GM21576 (cell line): ENCODE data around the gene GRIFIN.
"Not testable (repeated sequence)": the region's sequence is repeated elsewhere in the genome, so short reads cannot be mapped to it uniquely, and the experiment has no call there.

Source experiments
- ATAC-seq: cut with Tn5 transposase; IDR thresholded peaks from one replicate; pipeline ENCODE4 v1.9.1; 2021; ENCODE audit warnings: mild to moderate bottlenecking, moderate library complexity; ENCODE audit not compliant: unreplicated experiment

GRIFIN gene

DNA sequence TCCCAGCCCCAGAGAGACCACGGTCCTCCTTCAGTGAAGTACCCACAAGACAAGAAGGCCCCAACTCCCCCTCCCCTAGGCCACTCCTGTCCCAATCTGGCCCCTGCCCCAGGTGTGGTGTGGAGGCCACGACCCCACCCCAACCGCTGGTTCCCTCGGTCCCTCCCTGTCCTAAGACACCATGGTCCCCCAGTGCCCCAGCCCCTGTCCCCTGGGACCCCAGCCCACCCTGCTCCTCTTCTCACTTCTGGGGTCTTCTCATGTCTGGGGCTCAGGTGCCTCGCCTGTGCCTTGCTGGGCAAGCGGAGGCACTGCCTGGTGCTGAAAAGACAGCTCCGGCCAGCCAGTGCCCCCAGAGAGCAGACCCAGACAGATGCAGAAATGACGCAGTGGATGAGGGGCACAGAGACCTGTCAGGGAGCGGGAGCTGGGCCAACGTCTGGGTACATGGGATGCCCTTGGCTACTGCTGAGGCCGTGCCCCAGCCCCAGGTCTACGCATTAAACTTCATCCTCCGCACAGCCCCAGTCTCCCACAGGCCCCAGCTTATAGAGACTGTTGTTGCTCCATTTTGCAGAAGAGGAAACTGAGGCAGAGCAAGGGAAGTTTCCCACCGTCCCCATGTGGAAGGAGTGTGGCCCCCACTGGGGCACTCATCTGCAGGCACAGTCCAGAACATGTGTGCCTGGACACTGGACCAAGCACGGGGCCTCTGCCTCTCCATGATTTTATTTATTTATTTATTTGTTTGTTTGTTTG is 14.8 kb downstream of the GRIFIN start:
- ATAC-seq = no peak

DNA sequence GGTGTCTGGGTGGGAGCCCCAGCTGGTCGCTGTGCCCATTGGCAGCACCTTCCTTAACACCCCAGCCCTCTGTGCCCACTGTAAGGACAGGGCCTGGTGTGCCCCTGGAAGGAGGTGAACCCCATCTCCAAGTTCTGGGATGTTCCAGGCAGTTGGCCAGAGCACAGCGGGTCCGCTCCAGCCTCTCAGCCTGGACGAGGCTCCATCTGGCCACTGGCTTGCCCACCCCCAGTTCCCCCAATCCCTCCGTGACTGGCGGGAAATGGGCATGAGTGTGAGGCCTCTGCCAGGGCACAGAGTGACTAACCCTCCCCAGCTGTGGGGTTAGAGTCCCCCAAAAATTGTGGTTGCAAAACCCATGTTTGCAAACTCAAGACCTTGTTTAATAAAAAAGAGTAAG is 15.6 kb downstream of the GRIFIN start:
- no peak for ATAC-seq

DNA sequence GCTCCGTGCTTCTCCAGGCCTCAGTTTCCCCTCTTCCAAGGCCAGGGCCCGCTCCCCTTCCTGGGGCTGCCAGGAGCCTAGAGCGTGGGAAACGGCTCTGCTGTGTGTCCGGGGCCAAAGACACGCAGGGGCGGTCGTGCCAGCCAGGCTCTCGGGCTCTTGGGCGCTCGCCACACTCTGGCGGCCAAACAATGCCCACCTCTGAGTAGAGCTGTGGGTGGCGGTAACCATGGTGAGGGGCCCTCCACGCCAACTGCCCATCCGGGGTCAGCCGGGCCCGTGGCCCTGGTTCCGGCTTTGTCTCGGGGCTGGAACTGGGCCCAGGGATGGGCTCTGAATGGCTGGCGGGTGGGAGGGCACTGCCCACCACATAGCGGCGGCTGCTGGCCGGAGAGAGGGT is 16.0 kb downstream of the GRIFIN start:
- ATAC-seq = no peak

DNA sequence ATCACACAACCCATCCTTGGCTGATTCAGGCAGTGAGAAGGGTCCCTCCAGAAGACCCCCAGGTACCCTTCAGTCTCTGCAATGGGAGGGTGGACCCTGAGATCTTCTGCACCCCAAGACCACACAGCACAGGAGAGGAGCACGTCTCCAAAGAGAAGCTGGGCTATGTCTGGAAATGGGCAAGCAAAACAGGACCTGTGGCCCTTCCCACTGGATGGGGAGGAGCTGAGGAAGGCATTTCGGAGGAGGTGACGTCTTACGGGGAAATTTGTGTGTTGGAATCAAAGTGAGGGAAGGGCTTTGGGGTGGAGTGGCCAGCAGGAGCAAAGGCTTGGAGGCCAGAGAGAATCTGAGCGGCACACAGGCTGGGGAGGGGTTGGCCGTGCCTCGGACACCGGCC is 16.5 kb downstream of the GRIFIN start:
- ATAC-seq = no peak

DNA sequence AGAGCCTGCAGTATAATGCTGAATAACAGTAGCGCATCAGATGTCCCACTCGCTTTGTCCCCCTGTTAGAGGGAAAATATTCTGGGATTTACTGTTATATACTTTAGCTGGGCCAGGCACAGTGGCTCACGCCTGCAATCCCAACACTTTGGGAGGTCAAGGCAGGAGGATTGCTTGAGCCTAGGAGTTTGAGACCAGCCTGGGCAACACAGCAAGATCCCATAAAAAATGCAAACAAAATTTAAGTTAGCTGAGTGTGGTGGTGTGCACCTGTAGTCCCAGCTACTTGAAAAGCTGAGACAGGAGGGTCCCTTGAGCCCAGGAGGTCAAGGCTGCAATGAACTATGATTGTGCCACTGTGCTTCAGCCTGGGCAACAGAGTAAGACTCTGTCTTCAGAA is 22.3 kb downstream of the GRIFIN start:
- not testable (repeated sequence) for ATAC-seq

DNA sequence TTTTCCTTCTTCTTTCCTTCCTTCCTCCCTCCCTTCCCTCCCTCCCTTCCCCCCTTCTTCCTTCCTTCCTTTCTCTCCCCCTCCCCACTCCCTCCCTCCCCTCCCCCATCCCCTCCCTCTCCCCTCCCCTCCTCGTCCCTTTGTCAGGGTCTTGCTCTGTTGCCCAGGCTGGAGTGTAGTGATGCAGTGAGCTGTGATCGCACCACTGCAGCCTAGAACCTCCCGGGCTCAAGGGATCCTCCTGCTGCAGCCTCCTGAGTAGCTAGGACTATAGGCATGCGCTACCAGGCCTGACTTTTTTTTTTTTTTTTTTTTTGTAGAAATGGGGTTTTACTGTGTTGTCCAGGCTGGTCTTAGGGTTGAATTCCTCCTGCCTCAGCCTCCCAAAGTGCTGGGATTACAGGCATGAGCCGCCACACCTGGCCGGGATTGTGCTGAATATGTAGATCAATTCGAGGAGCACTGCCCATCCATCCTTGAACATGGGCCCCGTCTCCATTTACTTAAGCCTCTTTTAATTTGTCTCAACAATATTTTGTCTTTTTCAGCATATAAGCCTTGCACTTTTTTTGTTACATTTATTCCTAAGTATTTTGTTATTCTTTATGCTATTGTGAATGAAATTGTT is 23.4 kb downstream of the GRIFIN start:
- ATAC-seq = no peak

DNA sequence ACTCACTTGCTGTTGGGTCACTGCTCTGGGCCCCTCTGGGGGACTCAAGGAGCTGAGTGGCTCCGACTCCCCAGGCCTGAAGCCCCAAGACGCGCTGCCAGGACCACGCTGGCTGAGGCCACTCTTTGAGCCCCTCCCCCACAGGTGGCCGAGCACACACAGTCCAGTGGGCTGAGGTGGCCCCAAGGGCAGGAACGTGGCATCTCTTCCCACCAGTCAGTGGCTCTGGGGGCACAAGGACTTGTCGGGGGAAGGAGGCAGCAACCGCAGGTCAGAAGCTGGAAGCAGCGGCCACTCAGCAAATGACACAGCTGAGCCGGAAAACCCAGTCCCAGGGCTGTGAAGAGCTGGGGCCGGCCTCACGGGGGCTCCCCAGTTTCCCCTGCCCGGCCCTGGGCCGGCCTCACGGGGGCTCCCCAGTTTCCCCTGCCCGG is 24.1 kb downstream of the GRIFIN start:
- ATAC-seq = peak; percentile 39

DNA sequence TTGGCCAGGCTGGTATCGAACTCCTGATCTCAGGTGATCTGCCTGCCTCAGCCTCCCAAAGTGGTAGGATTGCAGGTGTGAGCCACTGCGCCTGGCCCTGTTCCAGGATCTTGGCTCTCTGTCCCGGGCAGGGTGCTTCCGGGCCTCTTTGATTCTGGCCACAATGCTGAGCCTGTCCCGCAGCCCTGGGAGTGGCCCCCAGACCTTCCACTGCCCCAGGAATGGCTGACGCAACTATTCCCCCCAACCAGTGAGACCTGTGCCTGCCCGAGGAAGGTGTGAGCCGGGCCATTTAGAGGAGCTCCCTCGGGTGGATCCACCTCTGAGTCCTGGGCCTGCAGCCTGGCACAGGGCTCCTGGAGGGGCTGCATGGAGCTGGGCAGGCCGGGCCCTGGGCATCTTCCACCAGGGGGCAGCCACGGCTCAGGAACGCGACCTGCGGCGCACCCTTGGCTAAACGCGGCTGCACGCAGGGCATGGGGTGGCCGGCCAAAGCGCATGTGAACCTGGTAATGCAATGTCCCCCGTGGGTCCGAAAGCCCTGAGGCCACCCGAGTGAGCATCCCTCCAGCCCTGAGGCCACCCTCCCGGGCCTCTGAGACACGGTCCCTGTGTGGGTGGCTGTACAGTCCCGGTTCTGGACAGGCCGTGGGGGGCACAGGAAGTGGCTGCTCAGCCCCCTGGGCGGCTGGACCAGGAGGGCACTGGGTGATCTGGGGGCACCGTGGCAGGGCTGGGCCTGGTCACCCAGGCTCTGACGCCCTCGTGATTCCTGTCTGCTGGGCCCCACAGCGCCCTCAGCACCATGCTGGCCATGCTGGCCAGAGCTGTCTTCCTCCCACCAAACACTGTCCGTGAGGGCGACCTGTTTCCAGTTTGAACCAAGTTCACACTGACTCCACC is 24.8 kb downstream of the GRIFIN start:
- ATAC-seq = peak; percentile 76

DNA sequence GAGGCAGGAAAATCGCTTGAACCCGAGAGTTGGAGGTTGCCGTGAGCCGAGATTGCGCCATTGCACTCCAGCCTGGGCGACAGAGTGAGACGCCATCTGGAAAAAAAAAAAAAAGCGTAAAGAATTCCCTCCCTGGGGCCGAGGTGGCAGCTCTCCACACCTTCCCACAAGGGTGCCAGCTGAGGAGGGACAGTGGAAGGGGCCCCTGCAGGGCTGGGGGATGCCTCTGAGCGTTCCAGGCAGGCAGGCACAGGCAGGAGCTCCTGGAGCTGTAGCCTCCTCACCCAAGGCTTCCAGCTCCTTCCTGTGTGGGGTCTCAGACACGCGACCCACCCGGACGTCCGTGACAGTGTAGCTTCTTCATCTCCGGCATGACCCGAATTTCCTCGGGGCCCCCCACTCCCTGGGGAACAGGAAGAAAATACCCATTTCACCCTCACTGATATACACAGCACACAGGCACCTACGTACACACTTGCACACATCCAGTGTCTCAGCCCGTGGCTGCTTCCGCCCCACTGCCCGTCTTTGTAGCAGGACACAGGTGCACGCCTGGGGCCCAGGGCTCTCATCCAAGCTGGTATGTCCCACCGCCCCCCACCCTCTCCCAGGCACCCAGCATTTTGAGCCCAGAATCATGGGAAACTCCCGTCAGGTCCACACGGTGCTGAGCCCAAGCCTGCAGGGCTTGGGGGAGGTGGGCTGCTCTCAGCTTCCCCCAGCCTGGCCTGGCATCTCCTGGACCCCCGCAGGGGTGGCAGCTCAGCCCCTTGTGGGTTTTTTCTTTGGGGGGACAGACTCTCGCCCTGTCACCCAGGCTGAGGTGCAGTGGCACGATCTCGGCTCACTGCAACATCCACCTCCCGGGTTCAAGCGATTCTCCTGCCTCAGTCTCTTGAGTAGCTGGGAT is 25.7 kb downstream of the GRIFIN start:
- ATAC-seq = no peak

DNA sequence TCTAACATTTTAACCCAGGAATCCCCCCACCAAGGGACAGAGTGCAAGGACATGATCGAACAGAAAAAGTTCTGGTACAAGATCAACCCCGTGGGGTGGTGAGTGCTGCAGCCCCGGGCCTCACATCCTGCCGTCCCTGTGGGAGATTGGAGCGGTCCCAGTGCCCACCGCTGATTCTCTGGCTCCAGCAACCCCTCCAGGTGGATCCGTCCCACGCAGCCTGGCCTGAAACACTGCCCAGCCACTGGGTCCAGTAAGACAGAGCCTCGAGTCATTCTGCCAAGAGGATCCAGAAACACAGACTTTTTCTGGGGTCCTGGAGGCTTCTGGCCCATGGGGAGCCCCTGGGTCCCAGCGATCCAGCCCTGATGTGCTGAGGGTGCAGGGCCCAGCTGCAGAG is 29.5 kb downstream of the GRIFIN start:
- no peak for ATAC-seq

DNA sequence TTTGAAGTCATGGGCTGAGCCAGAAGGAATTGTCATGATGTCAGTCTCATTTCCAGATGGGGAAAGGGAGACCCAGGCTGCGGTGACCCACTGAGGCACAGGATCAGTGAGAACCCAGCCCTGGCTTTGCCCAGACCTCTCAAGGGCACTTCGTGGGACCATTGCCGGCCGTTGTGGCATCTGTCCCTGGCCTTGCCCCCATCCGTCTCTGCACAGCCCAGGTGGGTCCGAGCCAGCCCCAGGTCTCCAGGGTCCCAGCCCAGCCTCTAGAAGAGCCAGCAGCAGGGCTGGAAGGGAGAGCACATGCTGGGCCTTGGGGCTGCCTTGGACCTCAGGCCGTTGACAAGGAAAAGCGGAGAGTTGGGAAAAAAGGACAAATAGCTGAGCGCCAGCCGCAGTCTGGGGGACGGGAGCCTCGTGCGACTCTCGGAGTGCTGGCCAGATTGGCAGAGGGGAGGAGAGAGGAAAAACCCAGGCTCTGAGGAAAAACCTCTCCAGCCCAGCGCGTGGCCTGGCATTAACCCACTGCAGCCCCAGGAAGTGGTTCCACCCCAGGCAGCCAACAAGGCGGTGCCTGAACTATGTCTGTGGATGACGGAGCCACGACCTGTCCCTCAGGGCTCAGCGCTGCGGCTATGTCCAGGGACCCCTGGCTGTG is 30.2 kb downstream of the GRIFIN start:
- no peak for ATAC-seq

DNA sequence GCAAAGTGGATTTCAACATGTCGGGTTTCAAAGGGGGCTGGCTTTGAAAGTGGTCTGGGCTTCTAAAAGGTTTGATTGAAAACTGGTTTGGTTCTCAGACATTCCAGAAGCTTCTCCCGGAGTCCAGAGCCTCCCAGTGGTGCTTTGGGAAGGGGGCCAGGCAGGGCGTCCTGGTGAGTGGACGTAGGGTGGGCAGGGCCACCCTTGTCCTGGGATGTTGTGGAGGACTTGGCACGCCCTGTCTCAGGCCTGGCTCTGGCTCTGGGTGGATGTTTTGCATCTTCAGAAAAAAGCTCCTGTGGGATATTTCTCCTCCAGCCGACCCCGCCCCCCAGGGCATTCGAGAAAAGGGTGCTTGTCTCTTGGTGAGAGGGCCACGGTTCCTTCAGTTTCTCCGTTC is 31.2 kb downstream of the GRIFIN start:
- ATAC-seq = no peak

DNA sequence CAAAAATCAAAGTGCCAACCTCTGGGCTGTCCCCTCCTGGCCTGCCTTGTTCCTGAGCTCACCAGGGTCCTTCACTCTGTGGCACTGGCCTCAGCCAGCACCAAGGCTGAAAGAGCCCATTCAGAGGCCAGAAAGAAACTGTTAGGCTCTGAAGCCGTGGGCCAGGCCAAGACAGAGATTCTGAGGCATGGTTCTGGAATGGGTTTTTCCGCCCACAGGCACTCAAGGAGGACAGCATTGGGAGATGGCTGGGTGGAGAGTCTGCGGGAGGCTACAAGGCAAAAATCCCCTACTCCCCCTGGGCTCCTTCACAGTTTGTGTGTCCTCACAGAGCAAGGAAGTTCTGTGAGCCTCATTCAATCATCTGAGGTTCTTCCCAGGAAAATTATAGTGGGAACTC is 31.7 kb downstream of the GRIFIN start:
- no peak for ATAC-seq

DNA sequence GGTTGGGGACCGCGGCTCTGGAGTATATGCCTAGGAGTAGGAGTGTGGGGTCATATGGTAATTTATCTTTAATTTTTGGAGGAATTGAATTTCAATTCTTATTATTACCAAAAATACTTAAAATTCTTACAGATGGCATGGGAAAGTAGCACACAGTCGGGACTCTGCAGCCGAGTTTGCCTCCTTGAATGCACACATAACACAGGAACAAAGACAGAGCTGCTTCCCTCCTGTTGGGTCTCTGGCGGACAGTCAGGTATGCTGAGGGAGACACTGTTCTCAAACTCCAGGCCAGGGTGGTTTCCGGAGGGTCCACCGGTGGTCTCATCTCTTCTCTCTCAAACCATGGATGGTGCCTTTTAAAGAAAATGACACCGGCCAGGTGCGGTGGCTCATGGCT is 32.7 kb downstream of the GRIFIN start:
- no peak for ATAC-seq

DNA sequence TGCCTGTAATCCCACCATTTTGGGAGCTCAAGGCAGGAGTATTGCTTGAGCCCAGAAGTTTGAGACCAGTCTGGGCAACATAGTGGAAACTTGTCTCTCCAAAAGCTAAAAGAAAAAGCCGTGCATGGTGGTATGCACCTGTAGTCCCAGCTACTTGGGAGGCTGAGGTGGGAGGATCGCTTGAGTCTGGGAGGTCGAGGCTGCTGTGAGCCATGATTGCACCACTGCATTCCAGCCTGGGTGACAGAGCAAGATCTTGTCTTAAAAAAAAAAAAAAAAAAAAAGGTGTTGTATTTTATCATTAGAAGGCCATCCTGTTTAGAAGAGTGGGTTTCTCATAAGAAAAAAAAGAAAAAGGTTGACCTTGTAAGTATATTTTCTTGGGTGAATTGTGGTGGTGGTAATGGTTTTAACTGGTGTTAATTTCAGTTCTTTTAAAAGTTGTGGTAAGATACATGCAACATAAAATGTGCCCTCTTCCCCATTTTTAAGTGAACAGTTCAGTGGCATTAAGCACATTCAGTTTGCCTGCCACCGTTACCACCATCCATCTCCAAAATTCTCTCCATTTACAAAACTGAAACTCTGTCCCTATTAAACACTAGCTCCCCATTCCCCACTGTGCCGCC is 34.7 kb downstream of the GRIFIN start:
- ATAC-seq = no peak

DNA sequence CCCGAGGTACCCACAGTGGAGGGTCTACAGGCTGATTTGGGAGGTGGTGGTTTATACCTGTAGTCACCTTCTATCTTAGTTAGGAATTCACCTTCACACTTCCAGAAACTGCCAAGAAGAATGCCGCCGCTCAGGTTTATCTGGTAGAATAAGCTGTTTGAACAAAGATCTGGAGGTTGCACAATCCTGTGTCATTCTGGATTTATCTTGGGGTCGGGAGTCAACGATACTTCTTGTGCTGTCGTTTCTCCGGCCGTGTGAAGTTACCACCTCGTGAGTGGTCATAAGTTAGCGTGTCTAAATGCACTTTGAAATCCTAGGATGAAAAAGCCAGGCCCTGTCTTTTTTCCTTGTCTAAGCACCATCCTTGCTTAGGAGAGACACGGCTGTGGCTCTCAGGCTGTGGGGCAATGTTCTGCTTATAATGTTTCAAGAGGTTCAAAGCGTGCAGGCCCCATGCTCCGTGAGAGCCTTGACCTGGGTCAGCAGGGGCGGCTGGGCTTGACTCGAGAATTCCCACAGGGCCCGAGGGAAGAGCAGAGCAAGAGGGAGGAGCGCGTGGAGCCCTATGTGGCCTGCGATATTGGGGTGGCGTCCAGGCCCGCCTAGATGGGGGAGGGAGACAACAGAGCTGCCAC is 35.5 kb downstream of the GRIFIN start:
- ATAC-seq = no peak

DNA sequence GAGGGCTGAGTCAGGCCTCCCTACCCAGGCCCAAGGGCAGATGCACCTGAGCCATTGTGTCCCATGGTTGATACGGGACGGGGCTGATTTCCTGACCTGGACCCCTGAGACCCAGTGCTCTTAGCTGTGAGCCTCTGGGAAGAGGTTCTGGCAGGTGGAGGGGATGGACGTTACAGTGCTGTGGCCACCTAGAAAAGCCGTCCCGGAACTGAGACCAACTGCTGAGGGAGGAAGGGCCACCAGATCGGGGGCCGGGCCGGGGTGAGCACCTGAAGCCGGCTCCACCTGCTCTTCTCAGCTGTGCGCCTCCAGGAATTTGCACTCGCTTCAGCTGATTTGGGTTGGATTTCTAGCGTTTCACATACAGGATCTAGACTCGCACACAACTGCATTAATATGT is 37.4 kb downstream of the GRIFIN start:
- ATAC-seq = no peak

DNA sequence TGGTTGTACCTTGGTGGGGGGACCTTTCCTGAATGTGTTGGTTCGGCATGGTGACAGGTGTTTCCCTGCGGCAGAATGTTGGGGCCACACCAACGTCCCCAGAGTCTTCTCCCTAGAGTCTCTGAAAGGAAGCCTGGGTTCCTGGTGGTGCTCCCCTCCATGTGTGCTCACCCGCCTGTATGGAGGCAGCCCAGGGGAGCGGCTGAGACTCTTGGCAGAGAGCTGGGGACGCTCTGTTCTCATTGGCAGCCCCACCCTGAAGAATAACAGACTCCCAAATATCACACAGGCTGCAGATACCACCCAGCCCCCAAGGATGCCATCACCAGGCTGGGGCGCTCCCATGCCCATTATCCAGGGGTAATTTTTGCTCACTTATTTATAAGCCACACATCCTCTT is 38.0 kb downstream of the GRIFIN start:
- no peak for ATAC-seq

DNA sequence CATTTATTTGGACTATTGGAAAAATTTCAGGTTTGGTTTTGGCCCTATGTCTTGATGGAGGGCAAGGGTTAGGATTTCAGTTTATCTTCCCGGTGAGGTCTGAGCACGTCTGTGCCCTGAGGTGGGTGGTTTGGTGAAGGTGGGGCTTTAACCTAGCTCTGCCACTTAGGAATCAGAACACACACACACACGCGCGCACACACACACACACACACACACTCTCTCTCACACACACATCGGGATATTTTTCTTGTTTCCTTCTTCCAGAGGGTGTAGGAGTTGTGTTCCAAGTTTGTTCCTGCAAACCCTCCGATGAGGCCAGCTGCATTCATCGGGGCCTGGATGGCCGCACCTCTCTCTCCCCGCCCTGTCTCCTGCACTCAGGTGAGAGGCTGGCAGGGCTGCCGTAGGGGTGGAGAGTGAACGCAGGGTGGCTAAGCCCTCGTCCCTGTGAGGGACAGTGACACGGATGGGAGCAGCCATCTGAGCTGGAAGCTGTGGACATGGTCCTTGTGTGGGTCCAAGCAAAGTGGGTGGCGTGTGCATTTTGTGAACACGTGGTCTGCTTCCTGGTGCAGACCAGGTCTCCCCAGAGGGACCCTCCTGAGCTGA is 38.6 kb downstream of the GRIFIN start:
- ATAC-seq = no peak
